Activated CD4-positive, alpha-beta T cell treated with anti-CD3 and anti-CD28 coated beads, Interleukin-2, amount 50 U/mL, for 16 hours (primary cell): ENCODE results near the gene DNAH17.

Source experiments
- DNase-seq: peaks from one replicate; pipeline ENCODE4 v3.0.0-alpha.2; 2020

DNAH17 gene

DNA sequence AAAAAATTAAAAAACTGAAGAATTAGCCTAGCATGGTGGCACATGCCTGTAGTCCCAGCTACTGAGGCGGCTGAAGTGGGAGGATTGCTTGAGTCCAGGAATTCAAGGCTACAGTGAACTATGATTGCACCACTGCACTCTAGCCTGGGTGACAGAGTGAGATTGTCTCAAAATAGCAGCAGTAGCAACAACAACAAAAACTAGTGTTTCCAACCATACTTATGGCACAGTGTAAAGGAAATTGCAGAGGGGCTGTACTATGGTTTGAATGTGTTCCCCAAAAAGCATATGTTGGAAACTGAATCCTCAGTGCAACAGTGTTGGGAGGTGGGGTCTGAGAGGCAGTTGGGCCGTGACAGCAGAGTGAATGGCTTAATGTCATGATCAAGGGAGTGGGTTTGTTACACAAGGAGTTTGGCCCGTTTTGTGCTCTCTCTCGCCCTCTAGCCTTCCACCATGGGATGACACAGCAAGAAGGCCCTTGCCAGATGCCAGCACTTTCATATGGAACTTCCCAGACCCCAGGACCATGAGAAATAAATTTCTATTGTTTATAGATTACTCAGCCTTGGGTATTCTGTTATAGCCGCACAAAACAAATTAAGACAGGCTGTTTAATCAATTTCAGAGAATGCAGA is 128.7 kb downstream of the DNAH17 start:
- DNase-seq: no peak

GRCh38 chr17:78446833-78447232 is 130.4 kb downstream of the DNAH17 start:
- no peak for DNase-seq

GRCh38 chr17:78444392-78444791 is 132.8 kb downstream of the DNAH17 start:
- no peak for DNase-seq

- no peak for DNase-seq
These were observed 134.5 kb downstream of the DNAH17 start for GRCh38 chr17:78442648-78443218.

- DNase-seq: no peak
These were observed 135.8 kb downstream of the DNAH17 start for GRCh38 chr17:78441271-78441971.

GRCh38 chr17:78438694-78439325 is 138.4 kb downstream of the DNAH17 start:
- no peak for DNase-seq

GRCh38 chr17:78438271-78438691 is 138.9 kb downstream of the DNAH17 start:
- DNase-seq: no peak

DNA sequence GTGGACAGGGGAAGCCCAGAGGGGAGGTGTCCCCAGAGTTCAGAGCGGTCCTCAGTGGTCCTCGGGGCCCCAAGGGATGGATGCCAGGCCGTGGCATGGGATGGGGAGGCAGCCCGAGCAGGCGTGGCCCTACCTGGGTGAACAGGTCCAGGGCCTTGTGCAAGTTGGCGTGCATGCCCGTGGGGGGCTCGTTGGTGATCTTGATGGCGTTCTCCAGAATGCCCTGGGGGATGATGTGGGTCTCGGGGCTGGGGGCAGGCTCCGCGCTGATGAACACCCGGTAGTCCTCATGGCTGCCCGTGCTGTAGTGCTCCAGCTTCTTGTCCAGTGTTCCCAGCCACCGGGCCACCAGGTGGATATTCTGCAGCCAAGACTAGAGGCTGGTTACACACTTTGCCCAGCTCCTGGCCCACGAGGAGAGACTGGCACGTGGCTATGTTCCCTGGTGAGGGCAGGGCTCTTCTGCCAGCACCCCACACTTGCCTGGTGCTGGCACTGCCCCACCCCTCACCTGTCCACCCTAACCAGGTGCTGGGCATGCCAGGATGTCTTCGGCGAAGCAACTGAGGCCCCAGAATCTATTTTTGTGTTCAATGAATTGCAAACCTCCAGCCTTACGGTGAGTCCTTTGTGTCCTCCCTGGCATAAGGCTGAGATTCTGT is 139.6 kb downstream of the DNAH17 start:
- no peak for DNase-seq

- no peak for DNase-seq
These were observed 141.7 kb downstream of the DNAH17 start for GRCh38 chr17:78435330-78436005.

DNA sequence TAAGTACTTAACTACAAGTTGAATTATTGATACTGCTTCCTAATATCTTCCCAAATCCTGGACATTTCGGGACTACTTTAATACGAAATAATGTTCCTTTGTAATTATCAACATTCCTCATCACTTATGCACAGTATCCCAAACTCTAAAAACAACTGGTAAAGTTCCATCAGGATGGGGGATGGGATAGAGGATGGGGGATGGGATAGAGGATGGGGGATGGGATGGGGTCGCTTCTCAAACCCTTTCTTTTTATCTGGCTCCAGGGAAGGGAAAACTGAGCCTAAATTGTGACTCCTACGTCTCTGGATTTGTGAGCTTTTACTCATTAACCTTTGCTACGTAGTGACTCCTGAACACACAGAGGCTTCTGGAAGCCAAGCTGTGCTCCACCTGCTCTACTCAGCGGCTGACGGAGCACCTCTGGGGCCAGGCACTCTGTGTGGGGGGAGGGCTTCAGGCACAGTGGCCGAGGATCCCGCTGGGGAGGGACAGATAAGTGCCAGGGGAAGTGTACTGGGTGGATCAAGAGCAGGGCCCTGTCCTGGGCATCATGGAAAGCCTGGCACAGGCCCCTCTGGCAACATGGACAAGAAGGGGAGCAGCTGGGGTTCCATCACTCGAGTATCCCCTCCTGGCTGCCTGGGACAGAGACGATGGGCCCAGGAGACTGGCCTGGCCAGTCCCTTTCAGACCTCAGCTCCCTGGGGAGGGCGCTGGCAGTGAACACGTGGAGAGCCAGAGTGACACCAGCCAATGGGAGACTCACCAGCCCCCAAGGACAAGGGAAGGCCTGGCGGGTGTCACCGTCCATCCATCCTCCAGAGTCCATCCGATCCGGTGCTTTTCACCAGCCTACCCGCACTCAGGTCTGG is 142.5 kb downstream of the DNAH17 start:
- no peak for DNase-seq

- DNase-seq: no peak
These were observed 143.3 kb downstream of the DNAH17 start for GRCh38 chr17:78433780-78434335.

DNA sequence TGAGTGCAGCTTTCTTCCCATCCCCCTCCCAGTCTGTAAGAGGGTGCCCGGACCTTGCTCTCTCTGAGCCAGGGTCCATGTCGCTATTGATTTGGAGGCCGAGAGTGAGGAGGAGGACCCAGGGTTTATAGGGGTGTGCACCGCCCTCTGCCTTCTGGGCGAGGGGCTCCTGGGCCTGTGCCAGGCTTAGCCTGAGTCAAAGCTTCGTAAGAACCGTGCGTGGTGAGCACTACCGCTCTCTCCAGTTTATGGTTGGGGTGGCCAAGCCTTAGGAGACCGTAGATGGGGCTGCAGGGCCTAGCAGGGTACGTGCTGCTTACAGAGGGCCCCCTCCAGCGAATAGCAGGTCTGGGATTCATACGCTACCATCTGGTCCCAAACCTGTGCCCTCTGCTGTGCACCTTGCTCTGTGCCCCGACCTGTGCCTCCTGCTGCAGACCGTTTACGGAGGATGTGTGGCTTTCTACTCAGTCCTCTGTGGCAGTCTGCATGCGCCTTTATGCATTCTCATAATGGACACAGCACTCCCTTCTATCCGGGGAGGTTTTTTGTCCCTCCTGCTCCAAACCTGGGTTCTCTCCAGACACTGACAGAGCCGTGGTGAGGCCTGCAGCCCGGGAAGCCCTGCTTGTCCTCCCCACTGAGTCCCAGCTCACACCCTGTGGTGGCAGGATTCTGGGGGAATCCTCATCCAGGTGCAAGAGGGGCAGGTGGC is 144.0 kb downstream of the DNAH17 start:
- DNase-seq: no peak

DNA sequence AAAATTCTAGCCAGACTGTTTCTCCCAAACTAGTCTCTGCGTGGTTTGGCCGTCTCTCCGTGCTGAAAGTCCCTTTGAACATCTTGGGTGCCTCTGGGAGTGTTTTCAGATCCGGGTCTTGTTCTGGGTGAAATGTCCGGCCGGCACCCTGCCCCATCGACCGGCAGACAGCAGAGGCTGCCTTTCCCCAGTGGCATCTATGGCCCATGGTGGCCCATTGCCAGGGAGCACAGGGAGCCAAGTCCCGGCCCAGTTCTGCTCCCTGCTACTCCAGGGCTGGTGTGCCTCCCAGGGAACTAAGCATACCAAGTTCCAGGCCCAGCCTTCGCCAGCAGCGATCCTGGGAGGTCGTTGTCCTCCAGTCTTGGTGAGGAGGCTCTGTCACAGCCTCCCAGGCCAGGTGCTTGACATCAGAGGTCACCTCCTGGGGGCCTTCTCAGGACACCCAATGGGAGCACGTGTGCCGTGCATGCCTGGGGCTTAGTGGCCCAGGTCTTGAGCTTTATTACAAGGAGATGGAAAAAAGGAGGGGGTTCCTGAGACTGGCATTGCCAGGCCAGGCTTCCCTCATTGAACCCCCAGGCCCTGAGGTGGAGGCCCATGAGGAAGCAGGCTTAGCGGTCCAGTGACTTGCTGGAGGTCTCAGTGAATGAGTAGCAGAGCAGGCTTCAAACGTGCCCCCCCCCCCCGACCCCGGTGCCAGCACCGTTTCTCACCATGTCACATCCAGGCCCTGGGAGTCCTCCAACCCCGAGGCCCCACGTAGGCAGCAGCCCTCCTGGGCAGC is 144.8 kb downstream of the DNAH17 start:
- no peak for DNase-seq

- no peak for DNase-seq
These were observed 145.6 kb downstream of the DNAH17 start for GRCh38 chr17:78431692-78431958.

GRCh38 chr17:78430892-78431691 is 146.1 kb downstream of the DNAH17 start:
- DNase-seq: no peak

GRCh38 chr17:78429618-78429995 is 147.6 kb downstream of the DNAH17 start:
- DNase-seq: no peak

GRCh38 chr17:78428836-78429617 is 148.2 kb downstream of the DNAH17 start:
- DNase-seq: no peak

DNA sequence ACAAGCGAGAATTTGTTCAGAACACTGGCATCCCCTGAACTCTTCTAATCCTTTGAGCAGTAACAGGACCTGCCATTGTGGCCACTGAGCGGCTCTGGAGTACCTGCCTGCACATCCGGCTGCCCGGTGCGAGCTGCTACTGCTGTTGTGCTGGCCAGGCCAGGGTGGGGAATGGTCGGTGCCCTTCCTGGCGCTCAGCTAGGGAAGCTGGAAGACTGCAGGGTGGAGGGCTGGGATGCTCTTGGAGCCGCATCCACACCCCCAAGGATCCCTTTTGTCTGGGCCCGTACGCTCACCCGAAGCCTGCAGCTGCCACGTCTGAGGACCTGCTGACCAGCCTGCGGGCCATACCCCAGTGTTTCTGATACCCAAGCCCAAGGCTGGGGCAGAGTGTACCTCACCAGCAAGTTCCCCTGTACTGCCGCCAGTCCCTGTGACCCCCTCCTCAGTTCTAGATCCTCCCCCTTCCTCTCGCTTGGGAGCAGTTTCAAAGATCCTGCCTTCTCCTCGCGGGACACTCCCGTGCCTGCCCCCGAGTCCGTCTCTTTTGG is 149.1 kb downstream of the DNAH17 start:
- DNase-seq: no peak
